Naive thymus-derived CD4-positive, alpha-beta T cell (primary cell): ENCODE measurements around the gene DDN. TPM values are rescaled to one million over a fixed set of nuclear protein-coding genes. Genes with fewer than 3 reads are reported as not detected.

Experiments used
- ATAC-seq: fragments of 150-1000 bp; cut with Tn5 transposase; 2 replicates; pipeline ENCODE4 v1.10.0; 2021; ENCODE audit warnings: mild to moderate bottlenecking, moderate library complexity
- CTCF ChIA-PET: fragments of 350-600 bp; sonication (Branson Sonifier 250); formaldehyde crosslinking; loops from one replicate; lab custom pipeline; 2021; ENCODE audit warnings: antibody characterized with exemption; lab: Charles Lee
- POLR2A ChIA-PET: fragments of 350-600 bp; sonication (Branson Sonifier 250); formaldehyde crosslinking; loops from one replicate; lab custom pipeline; 2021; ENCODE audit warnings: antibody characterized with exemption, inconsistent platforms; lab: Charles Lee
- DNase-seq, 9 donors: peaks; one replicate each; pipeline versions ENCODE4 v3.0.0 to v3.0.0-alpha.2; 2020 to 2022; ENCODE audit warnings: mixed read lengths in 1 of 9
- H3K27ac ChIP-seq: one replicate; pipeline ENCODE4 v1.7.0; 2013; ENCODE audit warnings: mild to moderate bottlenecking, low read depth, low read length, moderate library complexity
- H3K27me3 ChIP-seq, 2 donors: one replicate each; pipeline ENCODE4 v1.7.0; 2013; ENCODE audit warnings: low read length in 2 of 2, mild to moderate bottlenecking in 2 of 2, moderate library complexity in 2 of 2; ENCODE audit not compliant: control insufficient read depth in 2 of 2, insufficient read depth in 2 of 2
- H3K36me3 ChIP-seq, 3 experiments: 1 replicate in 2 of 3; 2 replicates in 1 of 3; pipeline ENCODE4 v1.7.0; 2013; ENCODE audit warnings: low read length in 3 of 3, mild to moderate bottlenecking in 3 of 3, moderate library complexity in 1 of 3; ENCODE audit not compliant: insufficient read depth in 3 of 3, control insufficient read depth in 2 of 3
- H3K4me1 ChIP-seq, 2 donors: one replicate each; pipeline ENCODE4 v1.7.0; 2013; ENCODE audit warnings: low read length in 2 of 2, mild to moderate bottlenecking in 2 of 2, moderate library complexity in 1 of 2; ENCODE audit not compliant: control insufficient read depth in 2 of 2, insufficient read depth in 2 of 2
- H3K4me3 ChIP-seq: 2 replicates; pipeline ENCODE4 v1.7.0; 2013; ENCODE audit warnings: mild to moderate bottlenecking, low read length
- H3K9me3 ChIP-seq, 3 experiments: 1 replicate in 2 of 3; 2 replicates in 1 of 3; pipeline ENCODE4 v1.7.0; 2013; ENCODE audit warnings: low read length in 3 of 3; ENCODE audit not compliant: control insufficient read depth in 2 of 3
- H3K27ac Mint-ChIP-seq, 9 donors: one replicate each; pipeline ENCODE4 v1.8.0; 2020 to 2022; ENCODE audit warnings: mixed read lengths in 9 of 9, mild to moderate bottlenecking in 8 of 9, moderate library complexity in 5 of 9, inconsistent platforms in 2 of 9
- H3K27me3 Mint-ChIP-seq, 5 donors: one replicate each; pipeline ENCODE4 v1.8.0; 2021 to 2022; ENCODE audit warnings: mixed read lengths in 5 of 5, mild to moderate bottlenecking in 1 of 5
- H3K36me3 Mint-ChIP-seq, 5 donors: one replicate each; pipeline ENCODE4 v1.8.0; 2020 to 2022; ENCODE audit warnings: mixed read lengths in 5 of 5, mild to moderate bottlenecking in 3 of 5, inconsistent platforms in 1 of 5
- H3K4me1 Mint-ChIP-seq, 7 donors: one replicate each; pipeline ENCODE4 v1.8.0; 2020 to 2022; ENCODE audit warnings: mixed read lengths in 7 of 7, mild to moderate bottlenecking in 3 of 7, inconsistent platforms in 1 of 7
- H3K4me3 Mint-ChIP-seq, 10 donors: one replicate each; pipeline ENCODE4 v1.8.0; 2020 to 2022; ENCODE audit warnings: mild to moderate bottlenecking in 10 of 10, mixed read lengths in 10 of 10, moderate library complexity in 6 of 10, inconsistent platforms in 2 of 10
- H3K9me3 Mint-ChIP-seq, 11 donors: one replicate each; pipeline ENCODE4 v1.8.0; 2020 to 2022; ENCODE audit warnings: mixed read lengths in 11 of 11, mild to moderate bottlenecking in 4 of 11, inconsistent platforms in 1 of 11, moderate library complexity in 1 of 11
- intact Hi-C, 2 donors: fragments of 100-400 bp; cut with micrococcal nuclease; formaldehyde crosslinking; loops; one replicate each; pipeline ENCODE4 v1.15.1; 2023
- polyA plus RNA-seq, 2 donors: library from polyadenylated mRNA; unstranded; fragments of 300-500 nt; fragmentation: Illumina TruSeq; gene quantifications; one replicate each; pipeline ENCODE4 v1.2.3, GENCODE V29; 2021
- total RNA-seq, 6 experiments: library from RNA in 5 of 6; stranded (reverse) in 5 of 6; gene quantifications; 1 replicate in 5 of 6; 2 replicates in 1 of 6; pipeline ENCODE4 v1.2.3 and lab custom pipeline; 2021 to 2026

The DDN gene
- total and polyA plus RNA-seq, 7 experiments from 2014 or later: 0.19 to 0.71 (median 0.27) TPM; not detected in 4

DNA sequence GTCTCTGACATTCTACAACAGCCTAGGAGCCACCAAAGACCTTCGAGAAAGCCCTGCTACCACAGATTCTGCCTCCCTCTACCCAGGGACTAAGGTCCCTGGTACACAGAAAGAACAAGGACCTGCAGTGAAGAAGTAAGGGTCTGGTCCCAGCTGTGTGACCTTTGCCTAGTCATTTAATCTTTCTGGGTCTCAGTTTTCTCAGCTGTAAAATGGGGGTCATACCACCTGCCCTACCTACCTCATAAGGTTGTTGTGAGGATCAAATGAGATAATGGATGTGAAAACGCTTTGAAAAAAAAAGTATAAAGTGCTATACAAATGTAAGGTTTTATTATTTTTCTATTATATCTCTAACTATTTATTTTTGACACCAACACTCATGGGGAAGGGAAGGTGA is 24.6 kb upstream of the DDN start:
- intact Hi-C loops: no loop called here
- no peak overlapping the region for H3K4me3 ChIP-seq
- H3K9me3 ChIP-seq: no peaks in the 10 kb centered on the region
- H3K27me3 ChIP-seq: no peaks in the 10 kb centered on the region
- H3K4me3 Mint-ChIP-seq: no peak overlapping the region
- H3K36me3 ChIP-seq: peaks cover 8 to 78% (median 18%) of the 10 kb centered on the region in 3 experiments
- H3K4me1 ChIP-seq: peaks cover 4 to 7% of the 10 kb centered on the region in 2 donors
- ATAC-seq: no peak
- H3K27ac Mint-ChIP-seq: no peak overlapping the region
- no peaks in the 10 kb centered on the region for H3K9me3 Mint-ChIP-seq
- peaks cover 6 to 43% (median 17%) of the 10 kb centered on the region in 5 donors for H3K36me3 Mint-ChIP-seq
- H3K27me3 Mint-ChIP-seq: no peaks in the 10 kb centered on the region
- ChIA-PET CTCF (interaction anchor here (1.7 kb wide), 1 partner anchor 20 kb away, joined by 4 read pairs; no protein-coding TSS in a partner anchor), POLR2A (no interaction called here)
- no peak overlapping the region for H3K27ac ChIP-seq
- no peak for DNase-seq
- H3K4me1 Mint-ChIP-seq: peaks cover 6 to 16% (median 12%) of the 10 kb centered on the region in 7 donors

DNA sequence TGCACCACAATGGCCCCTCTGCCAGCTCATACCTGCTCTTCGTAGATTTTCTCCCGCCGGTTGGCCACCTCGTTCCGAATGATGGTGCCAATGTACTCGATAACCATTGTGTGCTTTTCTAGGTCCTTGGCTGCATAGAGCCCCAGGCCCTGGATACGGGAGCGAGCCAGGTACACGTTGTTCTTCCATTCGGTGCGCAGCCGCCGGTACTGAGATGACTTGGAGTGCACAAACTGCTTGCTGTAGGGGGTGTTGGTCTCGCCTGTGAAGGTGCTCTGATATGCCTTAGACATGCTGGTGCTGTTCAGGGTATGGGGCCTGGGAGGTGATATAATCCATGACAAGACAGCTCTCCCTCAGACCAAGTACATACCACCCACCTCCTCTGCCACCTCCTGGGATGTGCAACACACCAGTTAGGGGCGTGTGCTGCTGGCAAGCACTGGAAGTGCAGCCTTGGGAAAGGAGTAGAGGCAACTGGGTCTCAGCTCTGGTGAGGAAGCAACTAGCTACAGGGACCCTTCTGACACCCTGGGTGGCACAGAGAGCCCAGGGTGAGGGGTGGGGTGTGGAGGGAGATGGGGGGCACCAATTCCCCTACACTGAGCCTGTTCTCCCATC is 23.5 kb upstream of the DDN start:
- Histone ChIP-seq H3K27me3 (no peaks in the 10 kb centered on the region), H3K36me3 (peaks cover 8 to 67% (median 12%) of the 10 kb centered on the region in 3 experiments), H3K9me3 (no peaks in the 10 kb centered on the region), H3K4me1 (peaks cover 7 to 11% of the 10 kb centered on the region in 2 donors), H3K4me3 (no peak overlapping the region), H3K27ac (no peak overlapping the region)
- ChIA-PET POLR2A (no interaction called here), CTCF (no interaction called here)
- Mint-ChIP-seq H3K9me3 (no peaks in the 10 kb centered on the region), H3K4me1 (peaks cover 6 to 21% (median 20%) of the 10 kb centered on the region in 7 donors), H3K4me3 (no peak overlapping the region), H3K27me3 (no peaks in the 10 kb centered on the region), H3K36me3 (peaks cover under 1 to 38% (median 20%) of the 10 kb centered on the region in 5 donors), H3K27ac (peak overlapping the region in 6 of 9 donors; percentile 54 to 90 (median 75))
- DNase-seq: no peak
- no peak for ATAC-seq
- intact Hi-C loops: no loop called here

- H3K27me3 ChIP-seq: no peaks in the 10 kb centered on the region
- Mint-ChIP-seq H3K27me3 (no peaks in the 10 kb centered on the region), H3K4me1 (peaks cover 14 to 33% (median 31%) of the 10 kb centered on the region in 7 donors), H3K4me3 (no peak overlapping the region), H3K9me3 (no peaks in the 10 kb centered on the region), H3K27ac (peak overlapping the region in 8 of 9 donors; percentile 1 to 90 (median 76)), H3K36me3 (peaks cover 5 to 39% (median 22%) of the 10 kb centered on the region in 5 donors)
- peak overlapping the region; percentile 27 for H3K27ac ChIP-seq
- no peaks in the 10 kb centered on the region for H3K9me3 ChIP-seq
- ATAC-seq (no peak), DNase-seq (no peak)
- H3K4me3 ChIP-seq: no peak overlapping the region
- H3K36me3 ChIP-seq: peaks cover 5 to 54% (median 12%) of the 10 kb centered on the region in 3 experiments
- peaks cover 16 to 19% of the 10 kb centered on the region in 2 donors for H3K4me1 ChIP-seq
- POLR2A ChIA-PET: interaction anchor here (0.8 kb wide), 1 partner anchor 10 kb away, joined by 3 read pairs; no protein-coding TSS in a partner anchor
- intact Hi-C loops: no loop called here
- CTCF ChIA-PET: no interaction called here
These were observed 22.2 kb upstream of the DDN start for GRCh38 chr12:49021292-49021915.

- Histone ChIP-seq H3K4me1 (peaks cover 16 to 19% of the 10 kb centered on the region in 2 donors), H3K36me3 (peaks cover 3 to 44% (median 4%) of the 10 kb centered on the region in 3 experiments), H3K27me3 (no peaks in the 10 kb centered on the region), H3K27ac (peak overlapping the region; percentile 27), H3K4me3 (no peak overlapping the region), H3K9me3 (no peaks in the 10 kb centered on the region)
- CTCF ChIA-PET: interaction anchor here (0.9 to 1.7 kb wide), 5 partner anchors 13 to 168 kb away, joined by 3 to 6 read pairs (median 4); partner anchors contain the start of gene DDX23
- DNase-seq (no peak), ATAC-seq (no peak)
- peaks cover 14 to 40% (median 36%) of the 10 kb centered on the region in 7 donors for H3K4me1 Mint-ChIP-seq
- no peaks in the 10 kb centered on the region for H3K9me3 Mint-ChIP-seq
- intact Hi-C loops: no loop called here
- POLR2A ChIA-PET: interaction anchor here (0.8 to 1.4 kb wide), 3 partner anchors 9 to 22 kb away, joined by 3 to 4 read pairs (median 4); no protein-coding TSS in a partner anchor
- H3K36me3 Mint-ChIP-seq: peaks cover 8 to 37% (median 21%) of the 10 kb centered on the region in 5 donors
- no peak overlapping the region for H3K4me3 Mint-ChIP-seq
- H3K27me3 Mint-ChIP-seq: no peaks in the 10 kb centered on the region
- H3K27ac Mint-ChIP-seq: peak overlapping the region in 7 of 9 donors; percentile 34 to 80 (median 68)
These were observed 21.3 kb upstream of the DDN start for GRCh38 chr12:49020441-49020840.

DNA sequence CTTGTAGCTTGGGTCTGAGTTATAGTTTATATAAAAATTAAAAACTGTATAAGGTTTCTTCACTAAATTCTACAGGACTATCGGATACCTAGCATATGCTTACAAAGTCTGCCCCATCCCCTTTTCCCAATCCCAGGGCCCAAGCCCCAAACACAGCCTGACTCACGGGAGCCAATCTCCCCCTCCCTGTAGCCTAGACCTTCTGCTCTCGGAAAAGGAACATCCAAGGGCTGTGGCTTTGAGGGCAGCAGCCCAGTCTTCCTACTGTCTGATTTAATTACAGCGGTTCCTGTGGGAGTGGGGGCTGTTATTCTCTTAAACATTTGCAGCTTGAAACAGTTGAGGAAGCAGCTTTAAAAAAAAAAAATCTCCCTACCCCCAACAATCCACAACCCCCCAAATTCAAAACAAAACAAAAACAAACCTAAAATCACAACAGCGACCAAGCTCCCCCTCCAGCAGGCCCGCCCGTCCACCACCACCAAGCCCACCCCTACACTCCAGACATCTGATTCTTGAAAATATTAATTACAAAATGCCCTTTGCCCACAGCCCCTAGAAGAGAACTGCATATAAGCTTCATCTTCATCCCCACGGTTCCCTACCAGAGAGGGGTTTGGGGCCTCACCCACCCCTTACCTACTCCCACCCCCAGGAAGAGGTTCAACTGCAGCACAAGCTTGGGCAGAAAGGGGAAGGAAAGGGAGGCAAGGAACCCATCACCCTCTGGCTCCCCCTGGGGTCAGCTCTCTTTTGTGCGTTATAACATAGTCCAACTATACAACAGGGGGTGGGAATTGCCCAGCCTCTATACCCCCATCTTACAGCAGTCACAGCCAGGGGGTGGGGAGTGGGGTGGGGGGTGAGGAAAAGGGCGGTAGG is 20.5 kb upstream of the DDN start:
- Mint-ChIP-seq H3K27ac (peak overlapping the region; percentile 96 to 100 (median 99)), H3K9me3 (no peaks in the 10 kb centered on the region), H3K36me3 (peaks cover 12 to 36% (median 23%) of the 10 kb centered on the region in 5 donors), H3K4me1 (peaks cover 18 to 47% (median 42%) of the 10 kb centered on the region in 7 donors), H3K4me3 (peak overlapping the region; percentile 65 to 96 (median 90)), H3K27me3 (no peaks in the 10 kb centered on the region)
- intact Hi-C loops: no loop called here
- peaks cover 16 to 19% of the 10 kb centered on the region in 2 donors for H3K4me1 ChIP-seq
- ChIA-PET POLR2A (interaction anchor here (1.0 to 1.4 kb wide), 3 partner anchors 8 to 44 kb away, joined by 4 read pairs; no protein-coding TSS in a partner anchor), CTCF (interaction anchor here (0.6 to 1.7 kb wide), 8 partner anchors 9 to 495 kb away, joined by 3 to 6 read pairs (median 4); partner anchors contain the start of gene DDX23)
- H3K9me3 ChIP-seq: no peaks in the 10 kb centered on the region
- H3K27ac ChIP-seq: peak overlapping the region; percentile 86
- peaks cover 0 to 37% (median 0%) of the 10 kb centered on the region in 3 experiments for H3K36me3 ChIP-seq
- H3K4me3 ChIP-seq: no peak overlapping the region
- DNase-seq: peak in 6 of 9 donors; percentile 14 to 39 (median 20)
- no peak for ATAC-seq
- H3K27me3 ChIP-seq: no peaks in the 10 kb centered on the region

DNA sequence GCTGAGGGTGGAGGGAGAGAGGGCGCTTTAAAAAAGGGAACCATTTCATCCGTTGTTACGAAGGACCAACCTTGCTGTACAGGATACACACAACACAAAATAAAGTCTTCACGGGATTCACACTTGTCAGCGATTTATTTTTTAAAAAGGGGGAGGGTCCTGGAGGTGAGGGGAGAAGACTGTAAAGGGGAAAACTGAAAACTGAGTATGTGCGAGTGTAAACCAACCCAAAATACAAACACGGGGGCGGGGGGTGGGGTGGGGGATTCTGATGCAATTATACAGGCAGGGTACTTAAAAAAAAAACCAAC is 19.9 kb upstream of the DDN start:
- Histone ChIP-seq H3K27ac (peak overlapping the region; percentile 86), H3K27me3 (no peaks in the 10 kb centered on the region), H3K4me1 (peaks cover 16 to 19% of the 10 kb centered on the region in 2 donors), H3K4me3 (peak overlapping the region; percentile 78), H3K36me3 (peaks cover 0 to 31% (median 0%) of the 10 kb centered on the region in 3 experiments), H3K9me3 (no peaks in the 10 kb centered on the region)
- H3K27ac Mint-ChIP-seq: peak overlapping the region; percentile 96 to 100 (median 99)
- peaks cover 12 to 33% (median 22%) of the 10 kb centered on the region in 5 donors for H3K36me3 Mint-ChIP-seq
- ATAC-seq: peak; percentile 46
- no peaks in the 10 kb centered on the region for H3K27me3 Mint-ChIP-seq
- peak overlapping the region; percentile 79 to 98 (median 94) for H3K4me3 Mint-ChIP-seq
- no peak for DNase-seq
- POLR2A ChIA-PET: interaction anchor here (1.0 kb wide), 1 partner anchor 45 kb away, joined by 4 read pairs; no protein-coding TSS in a partner anchor
- H3K4me1 Mint-ChIP-seq: peaks cover 22 to 52% (median 45%) of the 10 kb centered on the region in 7 donors
- no peaks in the 10 kb centered on the region for H3K9me3 Mint-ChIP-seq
- intact Hi-C loops: no loop called here
- CTCF ChIA-PET: interaction anchor here (0.6 to 1.7 kb wide), 3 partner anchors 9 to 27 kb away, joined by 3 to 4 read pairs (median 3); no protein-coding TSS in a partner anchor
